ENCODE results near the gene INTS4.

DNA sequence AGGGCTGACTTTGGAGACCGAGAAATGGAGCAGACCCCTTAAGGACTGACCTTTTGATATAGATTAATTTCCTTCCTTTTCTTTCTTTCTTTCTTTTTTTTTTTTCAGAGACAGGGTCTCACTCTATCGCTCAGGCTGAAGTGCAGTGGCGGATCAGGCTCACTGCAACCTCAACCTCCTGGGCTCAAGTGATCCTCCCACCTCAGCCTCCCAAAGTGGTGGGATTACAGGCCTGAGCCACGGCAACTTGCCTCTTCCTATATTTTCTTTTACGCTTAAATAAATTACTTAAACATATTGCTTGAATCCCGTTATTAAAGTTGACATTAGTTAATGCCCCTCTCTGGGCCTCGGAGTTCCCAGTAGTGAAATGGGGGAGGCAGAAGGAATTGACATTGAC is 29.0 kb upstream of the INTS4 start:
- TF ChIP-seq EZH2phosphoT487 (conservative IDR thresholded peaks at IDR 0.05; ENCODE audit: low read length): no peak
- TF ChIP-seq, protein P1, sequence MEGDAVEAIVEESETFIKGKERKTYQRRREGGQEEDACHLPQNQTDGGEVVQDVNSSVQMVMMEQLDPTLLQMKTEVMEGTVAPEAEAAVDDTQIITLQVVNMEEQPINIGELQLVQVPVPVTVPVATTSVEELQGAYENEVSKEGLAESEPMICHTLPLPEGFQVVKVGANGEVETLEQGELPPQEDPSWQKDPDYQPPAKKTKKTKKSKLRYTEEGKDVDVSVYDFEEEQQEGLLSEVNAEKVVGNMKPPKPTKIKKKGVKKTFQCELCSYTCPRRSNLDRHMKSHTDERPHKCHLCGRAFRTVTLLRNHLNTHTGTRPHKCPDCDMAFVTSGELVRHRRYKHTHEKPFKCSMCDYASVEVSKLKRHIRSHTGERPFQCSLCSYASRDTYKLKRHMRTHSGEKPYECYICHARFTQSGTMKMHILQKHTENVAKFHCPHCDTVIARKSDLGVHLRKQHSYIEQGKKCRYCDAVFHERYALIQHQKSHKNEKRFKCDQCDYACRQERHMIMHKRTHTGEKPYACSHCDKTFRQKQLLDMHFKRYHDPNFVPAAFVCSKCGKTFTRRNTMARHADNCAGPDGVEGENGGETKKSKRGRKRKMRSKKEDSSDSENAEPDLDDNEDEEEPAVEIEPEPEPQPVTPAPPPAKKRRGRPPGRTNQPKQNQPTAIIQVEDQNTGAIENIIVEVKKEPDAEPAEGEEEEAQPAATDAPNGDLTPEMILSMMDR (IDR thresholded peaks at IDR 0.05; ENCODE audit: insufficient read depth, low read length, poor library complexity, severe bottlenecking): no peak

Data from SU-DHL-6 (cell line).